RKO (cell line): ENCODE data around the gene MRPS27.
A peak's percentile ranks its signal among the peaks of the same experiment; 100 is the strongest.
"Not testable (repeated sequence)": the region's sequence is repeated elsewhere in the genome, so short reads cannot be mapped to it uniquely, and the experiment has no call there.

ENCODE experiments used
- DNase-seq: peaks from one replicate; pipeline ENCODE4 v3.0.0-alpha.2; 2016; ENCODE audit warnings: low spot score

MRPS27 gene

GRCh38 chr5:72325566-72326305 is 5.7 kb upstream of the MRPS27 start:
- no peak for DNase-seq

GRCh38 chr5:72324189-72324825 is 4.3 kb upstream of the MRPS27 start:
- peak; percentile 23 for DNase-seq

GRCh38 chr5:72319435-72319975 is 535 bp downstream of the MRPS27 start:
- DNase-seq, result not testable (repeated sequence)

DNA sequence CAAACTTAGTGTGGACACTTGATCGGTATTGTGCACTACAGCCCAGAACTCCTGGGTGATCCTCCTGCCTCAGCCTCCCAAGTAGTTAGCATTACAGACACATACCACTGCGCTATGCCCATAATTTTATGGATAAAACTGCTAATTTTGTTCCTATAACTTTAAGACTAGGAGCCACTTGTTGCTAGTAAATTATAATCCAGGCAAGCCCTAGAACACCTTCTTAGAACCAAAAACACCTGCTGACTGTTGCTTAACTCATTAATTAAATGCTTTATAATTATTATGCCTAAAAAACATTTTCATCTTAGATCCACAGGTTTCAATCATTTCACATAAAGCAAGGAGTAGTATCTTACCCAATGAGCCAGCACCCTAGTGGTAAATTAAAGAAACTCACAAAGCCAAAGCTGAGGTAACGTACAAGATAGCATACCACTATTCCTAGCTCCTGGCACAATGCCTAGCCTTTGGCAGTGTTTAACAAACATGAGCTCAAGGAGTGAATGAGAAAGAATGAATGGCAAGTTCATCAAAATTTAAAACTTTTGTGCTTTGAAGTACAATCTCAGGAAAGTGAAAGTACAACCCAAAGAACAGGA is 5.4 kb downstream of the MRPS27 start:
- peak; percentile 71 for DNase-seq

DNA sequence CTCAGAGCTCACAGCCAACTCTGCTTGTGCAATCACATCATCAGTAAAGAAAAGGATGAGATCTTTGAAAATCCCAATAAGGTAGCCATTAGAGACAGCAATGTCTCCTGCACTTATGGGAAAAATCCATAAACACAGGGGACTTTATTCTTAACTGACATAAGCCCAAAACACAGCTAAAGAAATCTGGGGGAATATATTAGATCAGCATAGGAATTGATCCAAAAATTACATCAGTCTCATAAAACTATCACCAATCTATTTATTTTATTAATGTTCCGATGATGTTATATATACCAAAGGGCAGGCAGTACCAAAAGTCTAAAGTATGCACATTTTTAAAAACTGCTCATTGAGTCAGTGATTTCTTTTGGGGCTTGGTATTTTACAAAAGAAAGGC is 6.9 kb downstream of the MRPS27 start:
- no peak for DNase-seq

GRCh38 chr5:72308853-72309191 is 11.2 kb downstream of the MRPS27 start:
- DNase-seq, result peak; percentile 14

- DNase-seq, result peak; percentile 95
These were observed 11.8 kb downstream of the MRPS27 start for GRCh38 chr5:72307968-72308852.

DNA sequence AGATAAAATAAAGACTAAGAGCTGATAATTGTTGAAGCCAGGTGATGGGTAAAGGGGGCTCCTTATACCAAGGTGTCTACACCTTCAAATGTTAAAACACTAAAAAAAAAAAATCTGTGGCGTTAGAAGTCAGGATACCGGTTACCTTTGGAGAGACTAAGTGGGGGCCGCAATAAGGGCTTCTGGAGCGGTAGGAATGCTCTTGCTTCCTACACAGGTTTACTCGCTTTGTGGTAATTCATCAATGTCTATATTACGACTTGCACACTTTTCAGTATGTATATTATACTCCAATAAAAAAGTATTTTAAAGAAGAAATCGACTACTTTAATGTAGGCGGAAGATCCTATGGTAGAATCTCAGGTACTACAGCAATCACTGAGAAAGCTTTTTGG is 12.5 kb downstream of the MRPS27 start:
- no peak for DNase-seq

- DNase-seq, result no peak
These were observed 14.6 kb downstream of the MRPS27 start for GRCh38 chr5:72305194-72306142.

DNA sequence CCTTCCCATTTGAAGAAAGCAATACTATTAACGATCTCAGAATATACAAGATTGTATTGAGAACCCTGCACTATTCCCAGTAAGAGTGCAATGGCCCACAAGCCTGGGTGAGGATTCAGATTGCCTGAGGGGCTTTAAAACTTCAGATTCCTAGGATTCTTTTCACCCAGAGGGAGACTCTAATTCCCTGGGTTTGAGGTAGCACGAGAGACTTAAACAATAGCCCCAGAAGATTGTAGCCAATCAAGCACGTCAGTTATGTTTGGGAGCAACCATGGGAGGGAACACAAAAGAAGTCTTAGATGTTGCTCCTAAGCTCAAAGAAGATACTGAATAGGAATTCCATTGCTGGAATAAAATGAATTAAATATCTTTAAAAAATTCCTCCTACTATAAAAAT is 17.9 kb downstream of the MRPS27 start:
- no peak for DNase-seq

- no peak for DNase-seq
These were observed 18.5 kb downstream of the MRPS27 start for GRCh38 chr5:72301557-72301956.

- DNase-seq, result no peak
These were observed 19.3 kb downstream of the MRPS27 start for GRCh38 chr5:72300590-72301339.

DNA sequence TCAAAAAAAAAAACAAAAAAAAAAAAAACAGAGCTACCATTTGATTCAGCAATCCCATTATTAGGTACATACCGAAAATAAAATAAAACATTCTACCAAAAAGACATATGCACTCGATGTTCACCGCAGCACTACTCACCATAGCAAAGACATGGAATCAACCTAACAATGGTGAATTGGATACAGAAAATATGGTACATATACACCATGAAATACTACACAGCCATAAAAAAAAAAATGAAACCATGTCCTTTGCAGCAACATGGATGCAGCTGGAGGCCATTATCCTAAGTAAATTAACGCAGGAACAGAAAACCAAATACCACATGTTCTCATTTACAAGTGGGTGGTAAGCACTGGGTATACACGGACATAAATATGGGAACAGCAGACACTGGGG is 21.3 kb downstream of the MRPS27 start:
- DNase-seq, result no peak

DNA sequence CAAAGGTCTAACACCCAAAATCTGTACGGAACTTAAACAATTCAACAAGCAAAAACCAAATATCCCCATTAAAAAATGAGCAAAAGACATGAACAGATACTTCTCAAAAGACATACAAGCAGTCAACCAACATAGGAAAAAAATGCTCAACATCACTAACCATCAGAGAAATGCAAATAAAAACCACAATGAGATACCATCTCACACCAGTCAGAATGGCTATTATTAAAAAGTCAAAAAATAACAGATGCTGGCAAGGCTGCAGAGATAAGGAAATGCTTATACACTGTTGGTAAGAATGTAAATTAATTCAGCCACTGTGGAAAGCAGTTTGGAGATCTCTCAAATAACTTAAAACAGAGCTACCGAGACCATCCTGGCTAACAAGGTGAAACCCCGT is 21.9 kb downstream of the MRPS27 start:
- not testable (repeated sequence) for DNase-seq

DNA sequence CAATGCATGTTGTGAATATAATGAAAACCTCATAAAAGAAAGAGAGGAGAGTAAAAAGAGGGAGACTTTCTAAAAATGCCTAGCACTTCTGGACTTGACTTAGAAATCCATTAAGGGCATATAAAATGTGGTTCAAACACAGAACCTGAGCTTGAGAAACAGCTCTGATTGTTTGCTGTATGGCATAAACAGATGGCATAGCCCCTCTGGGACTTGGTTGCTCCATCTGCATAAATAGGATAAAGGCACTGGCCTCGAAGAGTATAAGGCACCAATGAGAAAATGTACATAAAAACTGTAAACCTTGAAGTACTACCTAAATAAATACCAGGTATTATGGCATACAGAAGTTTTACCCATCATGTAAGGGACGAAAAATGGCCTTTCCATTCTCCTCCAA is 23.8 kb downstream of the MRPS27 start:
- DNase-seq, result no peak

GRCh38 chr5:72295539-72295938 is 24.5 kb downstream of the MRPS27 start:
- DNase-seq, result no peak

- DNase-seq, result no peak
These were observed 25.6 kb downstream of the MRPS27 start for GRCh38 chr5:72294473-72294872.

DNA sequence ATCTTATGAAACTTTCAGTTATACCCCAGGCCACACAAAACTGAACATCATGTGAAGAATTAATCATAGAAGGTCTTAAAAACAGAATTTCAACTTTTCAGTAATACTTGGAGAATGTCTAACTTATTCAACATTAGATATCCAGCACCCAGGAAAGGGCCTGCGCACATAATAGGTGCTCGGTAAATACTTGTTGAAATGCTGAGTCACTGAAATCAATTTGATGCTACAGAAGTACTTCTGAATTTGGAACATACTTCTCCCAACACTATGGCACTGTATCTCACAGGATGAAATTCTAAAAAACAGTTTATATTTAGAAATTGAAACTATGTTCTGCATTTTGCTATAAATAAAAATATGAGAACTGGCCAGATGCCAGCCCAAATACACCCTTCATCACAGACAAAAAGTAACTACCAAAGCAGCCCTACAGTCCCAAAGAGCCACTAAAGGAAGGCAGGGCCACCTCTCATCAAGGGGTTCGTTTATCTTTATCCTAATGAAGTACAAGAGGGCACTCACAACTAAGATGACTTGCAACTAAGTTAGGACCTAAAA is 26.5 kb downstream of the MRPS27 start:
- DNase-seq, result no peak

GRCh38 chr5:72292411-72292810 is 27.6 kb downstream of the MRPS27 start:
- DNase-seq, result no peak

- DNase-seq, result no peak
These were observed 28.4 kb downstream of the MRPS27 start for GRCh38 chr5:72291601-72292000.
